PC-9 (cell line): ENCODE measurements around the gene ATP4B. TPM values are rescaled to one million over a fixed set of nuclear protein-coding genes. Genes with fewer than 3 reads are reported as not detected.

Source experiments
- BruUV-seq: library from RNA; stranded (reverse); fragments of 400-500 nt; replicated peaks from 2 replicates; lab custom pipeline; 2021; lab: Mats Ljungman, UMichigan
- CTCF ChIA-PET: fragments of 300-600 bp; sonication (Branson Sonifier 250); formaldehyde crosslinking; loops from one replicate; lab custom pipeline; 2022; ENCODE audit warnings: antibody characterized with exemption; lab: Charles Lee
- POLR2A ChIA-PET: fragments of 300-600 bp; sonication (Branson Sonifier 250); formaldehyde crosslinking; loops from one replicate; lab custom pipeline; 2022; ENCODE audit warnings: antibody characterized with exemption; ENCODE audit not compliant: unreplicated experiment; lab: Charles Lee
- DNase-seq, 2 experiments: peaks; one replicate each; pipeline versions ENCODE4 v3.0.0 to v3.0.0-alpha.2; 2015 to 2022; ENCODE audit warnings: mixed read lengths in 1 of 2
- H2AFZ ChIP-seq: fragments of 200-600 bp; sonication (generic); 2 replicates; pipeline ENCODE4 v1.8.1; 2017; ENCODE audit warnings: antibody characterized with exemption
- H3F3A ChIP-seq: fragments of 200-600 bp; sonication (generic); 2 replicates; pipeline ENCODE4 v1.8.1; 2017; ENCODE audit warnings: antibody characterized with exemption, mild to moderate bottlenecking, low read depth; ENCODE audit not compliant: insufficient read depth
- H3K27ac ChIP-seq: fragments of 200-600 bp; sonication (generic); 2 replicates; pipeline ENCODE4 v1.6.1; 2016; ENCODE audit warnings: mixed run types
- H3K27me3 ChIP-seq: fragments of 200-600 bp; sonication (generic); 2 replicates; pipeline ENCODE4 v1.6.1; 2016; ENCODE audit warnings: low read depth, mixed run types; ENCODE audit not compliant: insufficient read depth
- H3K36me3 ChIP-seq: fragments of 200-600 bp; sonication (generic); 2 replicates; pipeline ENCODE4 v1.6.1; 2016; ENCODE audit warnings: low read depth, mixed run types
- H3K4me1 ChIP-seq: fragments of 200-600 bp; sonication (generic); replicated peaks from 2 replicates; pipeline ENCODE4 v1.6.1; 2016; ENCODE audit warnings: mixed run types; ENCODE audit not compliant: insufficient read depth
- H3K4me2 ChIP-seq: fragments of 200-600 bp; sonication (generic); 2 replicates; pipeline ENCODE4 v1.6.1; 2017; ENCODE audit warnings: mixed run types
- H3K4me3 ChIP-seq: fragments of 200-600 bp; sonication (generic); 2 replicates; pipeline ENCODE4 v1.6.1; 2016; ENCODE audit warnings: mixed run types
- H3K79me2 ChIP-seq: fragments of 200-600 bp; sonication (generic); 2 replicates; pipeline ENCODE4 v1.6.1; 2017; ENCODE audit warnings: low read depth, mixed run types
- H3K9me2 ChIP-seq: fragments of 200-600 bp; sonication (generic); 2 replicates; pipeline ENCODE4 v1.8.1; 2017; ENCODE audit warnings: mild to moderate bottlenecking; ENCODE audit not compliant: insufficient read depth
- H3K9me3 ChIP-seq: fragments of 200-600 bp; sonication (generic); 2 replicates; pipeline ENCODE4 v1.8.1; 2016; ENCODE audit warnings: low read depth; ENCODE audit not compliant: insufficient read depth
- H4K20me1 ChIP-seq: fragments of 200-600 bp; sonication (generic); 2 replicates; pipeline ENCODE4 v1.8.1; 2017; ENCODE audit not compliant: insufficient read depth
- EZH2 ChIP-seq: fragments of 200-600 bp; sonication (generic); IDR thresholded peaks from 2 replicates; pipeline ENCODE4 v1.8.0; 2017; ENCODE audit warnings: antibody characterized with exemption, low read depth
- intact Hi-C: fragments of 100-400 bp; cut with micrococcal nuclease; formaldehyde crosslinking; loops from one replicate; pipeline ENCODE4 v1.10.0; 2022; ENCODE audit not compliant: unreplicated experiment
- total RNA-seq: library from RNA; stranded (reverse); gene quantifications from 2 replicates; pipeline ENCODE4 v1.2.3, GENCODE V29; 2021
- TF ChIP-seq, protein P1 (sequence below): fragments of 200-600 bp; sonication (generic); conservative IDR thresholded peaks from 2 replicates; pipeline ENCODE4 v1.6.1; 2017; ENCODE audit warnings: mixed run types, antibody characterized with exemption, mild to moderate bottlenecking, moderate library complexity

ATP4B gene
- total RNA-seq, 1 experiment from 2014 or later, result not detected

DNA sequence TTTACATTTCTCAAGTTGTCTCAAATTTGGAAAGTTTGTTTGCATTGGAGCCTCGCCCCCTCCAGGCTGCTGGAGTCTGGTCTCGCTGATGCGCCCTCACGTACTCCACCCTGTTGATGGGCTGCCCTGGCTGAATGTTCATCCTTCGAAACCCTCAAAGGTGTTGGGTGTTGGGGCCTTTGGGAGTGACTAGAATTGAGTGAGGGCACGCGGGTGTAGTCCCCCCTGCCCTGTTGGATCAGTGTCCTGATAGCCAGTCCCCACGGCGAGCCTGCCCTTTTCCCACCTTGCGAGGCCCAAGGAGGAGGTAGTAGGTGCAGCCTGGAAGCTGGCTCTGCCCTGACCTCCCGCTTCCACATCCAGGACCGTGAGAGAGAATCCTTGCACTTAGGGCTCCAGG is 58.6 kb downstream of the ATP4B start:
- peaks cover 21% of the 10 kb centered on the region; the same call in 1 of the 2 replicates for H3K36me3 ChIP-seq
- H4K20me1 ChIP-seq, result peaks cover 93% of the 10 kb centered on the region
- H3K4me3 ChIP-seq, result no peak overlapping the region
- DNase-seq, result no peak
- no peak overlapping the region for H3K4me2 ChIP-seq
- no peak overlapping the region for H2AFZ ChIP-seq
- no peaks in the 10 kb centered on the region for H3K27me3 ChIP-seq
- TF ChIP-seq, protein P1, sequence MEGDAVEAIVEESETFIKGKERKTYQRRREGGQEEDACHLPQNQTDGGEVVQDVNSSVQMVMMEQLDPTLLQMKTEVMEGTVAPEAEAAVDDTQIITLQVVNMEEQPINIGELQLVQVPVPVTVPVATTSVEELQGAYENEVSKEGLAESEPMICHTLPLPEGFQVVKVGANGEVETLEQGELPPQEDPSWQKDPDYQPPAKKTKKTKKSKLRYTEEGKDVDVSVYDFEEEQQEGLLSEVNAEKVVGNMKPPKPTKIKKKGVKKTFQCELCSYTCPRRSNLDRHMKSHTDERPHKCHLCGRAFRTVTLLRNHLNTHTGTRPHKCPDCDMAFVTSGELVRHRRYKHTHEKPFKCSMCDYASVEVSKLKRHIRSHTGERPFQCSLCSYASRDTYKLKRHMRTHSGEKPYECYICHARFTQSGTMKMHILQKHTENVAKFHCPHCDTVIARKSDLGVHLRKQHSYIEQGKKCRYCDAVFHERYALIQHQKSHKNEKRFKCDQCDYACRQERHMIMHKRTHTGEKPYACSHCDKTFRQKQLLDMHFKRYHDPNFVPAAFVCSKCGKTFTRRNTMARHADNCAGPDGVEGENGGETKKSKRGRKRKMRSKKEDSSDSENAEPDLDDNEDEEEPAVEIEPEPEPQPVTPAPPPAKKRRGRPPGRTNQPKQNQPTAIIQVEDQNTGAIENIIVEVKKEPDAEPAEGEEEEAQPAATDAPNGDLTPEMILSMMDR, result no peak
- TF ChIP-seq EZH2, result no peak
- no TSS peak for BruUV-seq
- no peaks in the 10 kb centered on the region; the same call in 1 of the 2 replicates for H3F3A ChIP-seq
- peaks cover 100% of the 10 kb centered on the region for H3K79me2 ChIP-seq
- no peak overlapping the region for H3K27ac ChIP-seq
- no peaks in the 10 kb centered on the region for H3K9me2 ChIP-seq
- H3K9me3 ChIP-seq, result no peaks in the 10 kb centered on the region
- ChIA-PET CTCF (no interaction called here), POLR2A (no interaction called here)
- intact Hi-C loops, result no loop called here
- no peaks in the 10 kb centered on the region for H3K4me1 ChIP-seq

Other genes starting within 250 kb of the ATP4B start
- 11.5 and 16.9 TPM in 2 replicates for gene ADPRHL1, start 204.7 kb downstream of the ATP4B start, total RNA-seq
- gene DCUN1D2, start 167.5 kb downstream of the ATP4B start, total RNA-seq, result 33.0 and 34.7 TPM in 2 replicates
- gene TFDP1, start 73.4 kb downstream of the ATP4B start, total RNA-seq, result 84.2 and 107 TPM in 2 replicates
- not detected in 2 replicates for gene GRK1, start 9.0 kb upstream of the ATP4B start, total RNA-seq
- 0.53 and 0.61 TPM in 2 replicates for gene TMEM255B, start 101.0 kb upstream of the ATP4B start, total RNA-seq
- 92.9 and 93.8 TPM in 2 replicates for gene GAS6, start 205.9 kb upstream of the ATP4B start, total RNA-seq